ENCODE data around the gene CTNNA2.

CTNNA2 gene

GRCh38 chr2:79846878-79847277, 334.0 kb downstream of the CTNNA2 start:
- in situ Hi-C loops (cut with HindIII; ENCODE audit: low sequenced_read_pairs), result no loop called here

GRCh38 chr2:79849241-79849640, 336.4 kb downstream of the CTNNA2 start:
- in situ Hi-C loops (cut with HindIII; ENCODE audit: low sequenced_read_pairs), result no loop called here

DNA sequence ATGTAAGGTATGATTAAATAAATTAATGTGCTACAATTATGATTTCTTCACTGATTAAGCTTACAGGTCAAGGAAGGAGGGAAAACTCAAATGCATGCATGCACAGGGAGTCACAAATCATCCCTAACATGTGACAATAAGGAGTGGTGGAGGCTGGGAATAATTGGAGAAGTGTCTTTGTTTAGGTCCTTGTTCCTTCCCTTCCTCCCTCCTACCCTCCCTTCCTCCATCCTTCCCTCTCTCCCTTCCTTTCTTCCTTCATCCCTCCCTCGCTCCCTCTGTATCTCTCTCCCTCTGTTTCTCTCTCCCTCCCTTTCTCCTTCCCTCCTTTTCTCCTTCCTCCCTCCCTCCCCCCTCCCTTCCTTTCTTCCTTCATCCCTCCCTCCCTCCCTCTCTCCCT, 337.1 kb downstream of the CTNNA2 start:
- in situ Hi-C loops (cut with HindIII; ENCODE audit: low sequenced_read_pairs), result no loop called here

GRCh38 chr2:79850912-79851311, 338.1 kb downstream of the CTNNA2 start:
- in situ Hi-C loops (cut with HindIII; ENCODE audit: low sequenced_read_pairs), result no loop called here

DNA sequence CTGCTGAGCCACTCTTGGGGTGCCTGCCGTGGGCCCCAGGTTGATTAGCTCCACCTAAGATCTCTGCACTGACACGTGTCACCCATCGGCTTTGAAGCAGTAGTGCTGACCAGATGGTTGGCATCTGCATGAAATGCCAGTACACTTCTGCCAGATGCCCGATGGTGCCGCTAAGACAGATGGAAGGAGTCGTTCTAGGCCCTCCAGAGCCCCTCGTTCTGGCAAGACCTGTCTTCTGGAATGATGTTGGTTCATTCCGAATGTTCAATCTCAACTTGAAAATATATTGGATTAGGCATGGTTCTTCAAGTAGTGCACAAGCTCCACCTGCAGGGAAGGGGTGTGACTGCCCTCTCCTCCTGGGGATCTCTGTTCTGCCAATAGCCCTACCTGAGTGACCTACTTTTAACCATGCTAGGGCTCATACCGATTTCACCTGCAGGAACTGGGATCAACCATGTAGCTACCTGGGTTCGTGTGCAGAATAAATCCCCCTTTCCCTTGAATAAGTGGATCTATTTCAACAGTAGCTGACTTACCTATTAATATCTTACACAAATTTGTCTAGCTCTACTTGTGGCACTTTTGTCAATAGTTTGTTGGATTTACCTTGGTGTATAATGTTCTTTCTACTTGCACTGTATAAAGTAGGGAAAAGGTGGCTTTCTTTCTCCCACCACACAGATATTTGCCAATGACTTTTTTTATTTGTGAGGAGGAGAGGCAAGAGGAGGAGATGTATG, 342.6 kb downstream of the CTNNA2 start:
- in situ Hi-C loops (cut with HindIII; ENCODE audit: low sequenced_read_pairs), result no loop called here

- in situ Hi-C loops (cut with HindIII; ENCODE audit: low sequenced_read_pairs), result no loop called here
Measured at GRCh38 chr2:79857888-79858287, 345.0 kb downstream of the CTNNA2 start.

- in situ Hi-C loops (cut with HindIII; ENCODE audit: low sequenced_read_pairs), result no loop called here
Measured at GRCh38 chr2:79860228-79861058, 347.6 kb downstream of the CTNNA2 start.

DNA sequence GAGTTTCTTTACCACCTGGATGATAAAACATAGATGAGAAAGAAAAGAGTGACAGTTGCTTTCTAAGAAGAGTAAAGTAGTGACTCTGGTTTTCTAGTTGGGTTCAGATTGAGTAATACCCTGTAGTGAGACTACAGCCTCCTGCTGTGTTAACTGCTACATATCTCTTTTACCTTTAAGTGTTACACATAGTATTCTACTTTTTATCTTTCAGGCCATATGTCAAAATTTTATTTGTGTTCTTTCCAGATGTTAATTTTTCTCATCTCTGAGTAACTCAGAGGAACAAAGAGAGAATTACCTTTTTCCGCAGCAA, 348.2 kb downstream of the CTNNA2 start:
- in situ Hi-C loops (cut with HindIII; ENCODE audit: low sequenced_read_pairs), result no loop called here

GRCh38 chr2:79862756-79863155, 349.9 kb downstream of the CTNNA2 start:
- in situ Hi-C loops (cut with HindIII; ENCODE audit: low sequenced_read_pairs), result no loop called here

- in situ Hi-C loops (cut with HindIII; ENCODE audit: low sequenced_read_pairs), result no loop called here
Measured at GRCh38 chr2:79872656-79873055, 359.8 kb downstream of the CTNNA2 start.

- in situ Hi-C loops (cut with HindIII; ENCODE audit: low sequenced_read_pairs), result no loop called here
Measured at GRCh38 chr2:79874015-79874414, 361.2 kb downstream of the CTNNA2 start.

DNA sequence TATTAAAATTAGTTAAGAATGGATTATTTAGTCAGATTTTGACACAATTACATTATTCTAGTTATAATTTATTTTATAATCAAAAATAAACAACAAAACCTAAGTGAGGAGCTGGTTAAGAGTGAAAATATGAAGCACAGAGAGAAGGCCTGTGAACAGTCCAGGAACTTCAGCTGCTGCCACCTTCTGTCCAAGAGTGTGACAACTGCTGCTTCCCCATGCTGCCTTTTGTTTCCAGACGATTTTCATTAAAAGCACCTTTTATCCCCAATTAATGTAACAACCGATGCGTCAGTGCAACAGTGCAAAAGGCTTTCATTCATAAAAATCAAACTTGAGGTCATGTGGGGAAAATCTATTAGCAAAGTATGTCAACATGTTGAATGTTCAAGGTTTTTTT, 363.6 kb downstream of the CTNNA2 start:
- in situ Hi-C loops (cut with HindIII; ENCODE audit: low sequenced_read_pairs), result no loop called here

GRCh38 chr2:79882548-79882947, 369.7 kb downstream of the CTNNA2 start:
- in situ Hi-C loops (cut with HindIII; ENCODE audit: low sequenced_read_pairs), result no loop called here

GRCh38 chr2:79887747-79888374, 375.0 kb downstream of the CTNNA2 start:
- in situ Hi-C loops (cut with HindIII; ENCODE audit: low sequenced_read_pairs), result no loop called here

GRCh38 chr2:79892123-79892522, 379.3 kb downstream of the CTNNA2 start:
- in situ Hi-C loops (cut with HindIII; ENCODE audit: low sequenced_read_pairs), result no loop called here

- in situ Hi-C loops (cut with HindIII; ENCODE audit: low sequenced_read_pairs), result no loop called here
Measured at GRCh38 chr2:79899196-79899595, 386.3 kb downstream of the CTNNA2 start.

DNA sequence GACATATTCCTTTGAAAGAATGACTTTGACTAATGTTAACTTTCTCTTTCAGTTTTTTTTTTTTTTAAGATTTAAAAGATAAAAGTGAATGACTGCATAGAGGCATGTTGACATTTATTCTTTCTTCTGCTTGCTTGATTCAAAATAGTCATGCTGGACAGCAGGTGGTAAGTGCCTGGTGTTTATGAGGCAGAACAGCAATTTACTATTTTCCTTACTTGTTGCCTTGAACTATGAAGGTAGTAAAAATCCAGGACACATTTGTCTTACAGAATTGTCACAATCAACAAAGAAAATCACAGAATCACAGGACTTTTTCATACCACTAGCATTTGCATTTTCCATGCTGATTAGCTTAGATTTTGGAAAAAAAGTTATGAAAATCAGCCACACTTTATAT, 388.3 kb downstream of the CTNNA2 start:
- in situ Hi-C loops (cut with HindIII; ENCODE audit: low sequenced_read_pairs), result no loop called here

GRCh38 chr2:79903222-79904000, 390.6 kb downstream of the CTNNA2 start:
- in situ Hi-C loops (cut with HindIII; ENCODE audit: low sequenced_read_pairs), result no loop called here

DNA sequence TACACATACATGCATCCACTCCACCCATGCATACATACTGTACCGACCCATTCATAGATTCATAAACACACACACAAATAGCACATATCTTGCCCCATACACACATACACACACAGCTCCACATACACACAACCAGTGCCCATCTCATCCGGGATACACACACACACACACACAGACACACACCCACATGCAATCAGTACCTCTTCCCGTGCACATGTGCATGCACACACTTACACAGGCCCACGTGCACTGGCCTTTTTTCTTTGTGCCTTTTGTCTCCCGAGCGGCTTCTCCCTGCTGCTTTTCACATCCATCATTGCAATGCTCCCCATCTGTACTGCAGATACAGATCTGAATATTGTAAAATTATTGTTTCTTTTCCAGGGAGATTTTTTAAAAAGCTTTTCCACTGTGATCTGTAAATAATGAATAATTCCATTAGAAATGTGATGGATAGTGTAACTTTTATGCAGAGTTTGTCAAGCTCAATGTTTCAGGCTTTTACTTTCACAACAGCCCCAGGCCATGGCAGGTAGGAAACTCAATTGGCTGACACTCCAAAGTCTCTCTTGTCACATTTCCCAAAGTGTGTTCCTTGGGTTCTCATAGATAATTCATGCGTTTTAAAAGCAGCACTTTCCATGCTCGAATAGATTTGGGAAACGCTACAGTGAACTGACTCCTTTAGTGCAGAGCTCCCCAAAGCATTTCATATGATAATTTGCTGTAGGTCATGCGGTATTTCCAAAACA, 393.5 kb downstream of the CTNNA2 start:
- in situ Hi-C loops (cut with HindIII; ENCODE audit: low sequenced_read_pairs), result no loop called here

- in situ Hi-C loops (cut with HindIII; ENCODE audit: low sequenced_read_pairs), result no loop called here
Measured at GRCh38 chr2:79909521-79909920, 396.7 kb downstream of the CTNNA2 start.
